Measurements from ENCODE around the gene NFE2L1.
"Not testable (repeated sequence)": the region's sequence is repeated elsewhere in the genome, so short reads cannot be mapped to it uniquely, and the experiment has no call there.

NFE2L1 gene, protein sequence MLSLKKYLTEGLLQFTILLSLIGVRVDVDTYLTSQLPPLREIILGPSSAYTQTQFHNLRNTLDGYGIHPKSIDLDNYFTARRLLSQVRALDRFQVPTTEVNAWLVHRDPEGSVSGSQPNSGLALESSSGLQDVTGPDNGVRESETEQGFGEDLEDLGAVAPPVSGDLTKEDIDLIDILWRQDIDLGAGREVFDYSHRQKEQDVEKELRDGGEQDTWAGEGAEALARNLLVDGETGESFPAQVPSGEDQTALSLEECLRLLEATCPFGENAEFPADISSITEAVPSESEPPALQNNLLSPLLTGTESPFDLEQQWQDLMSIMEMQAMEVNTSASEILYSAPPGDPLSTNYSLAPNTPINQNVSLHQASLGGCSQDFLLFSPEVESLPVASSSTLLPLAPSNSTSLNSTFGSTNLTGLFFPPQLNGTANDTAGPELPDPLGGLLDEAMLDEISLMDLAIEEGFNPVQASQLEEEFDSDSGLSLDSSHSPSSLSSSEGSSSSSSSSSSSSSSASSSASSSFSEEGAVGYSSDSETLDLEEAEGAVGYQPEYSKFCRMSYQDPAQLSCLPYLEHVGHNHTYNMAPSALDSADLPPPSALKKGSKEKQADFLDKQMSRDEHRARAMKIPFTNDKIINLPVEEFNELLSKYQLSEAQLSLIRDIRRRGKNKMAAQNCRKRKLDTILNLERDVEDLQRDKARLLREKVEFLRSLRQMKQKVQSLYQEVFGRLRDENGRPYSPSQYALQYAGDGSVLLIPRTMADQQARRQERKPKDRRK

DNA sequence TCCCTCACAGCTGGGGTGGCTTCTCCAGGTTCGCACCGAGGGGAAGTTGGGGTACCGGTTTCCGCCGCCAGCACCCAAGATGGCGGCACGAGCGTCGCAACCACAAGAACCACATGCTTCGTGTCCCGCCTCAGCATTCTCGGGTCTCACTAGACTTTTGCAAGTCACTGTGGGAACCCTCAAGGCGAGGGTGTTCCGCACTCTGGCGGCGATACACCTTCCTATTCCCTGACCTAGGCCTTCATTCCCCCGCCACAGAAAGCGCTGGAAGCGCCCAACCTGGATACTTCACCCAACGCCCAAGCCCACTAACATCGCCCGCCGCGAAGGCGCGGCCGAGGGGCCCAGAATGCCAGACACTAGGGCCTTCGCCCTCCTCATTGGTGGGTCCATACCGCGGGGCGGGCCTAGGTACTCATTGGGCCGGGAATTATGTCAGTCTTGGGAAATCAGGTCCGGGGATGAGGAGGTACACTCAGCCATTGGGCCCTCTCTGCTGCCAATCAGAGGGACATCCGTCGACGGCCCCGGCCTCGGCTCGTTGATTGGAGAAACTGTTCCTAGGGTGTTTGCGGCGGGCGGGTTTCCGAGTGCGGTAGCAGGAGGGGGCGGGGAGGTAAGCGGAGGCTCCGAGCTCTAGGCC is at the start of gene NFE2L1:
TSS of gene NFE2L1 (plus strand) at position 619 of the 643 bp plus-strand sequence. CDS start 2,760 bp downstream, outside the sequence.
- Mint-ChIP-seq H3K36me3 (peaks cover 24% of the 10 kb centered on the region), H3K27ac (peak within 1 kb of the TSS; percentile 97), H3K9me3 (no peaks in the 10 kb centered on the region), H3K27me3 (no peaks in the 10 kb centered on the region), H3K4me3 (peak within 1 kb of the TSS; percentile 93), H3K4me1 (peaks cover 59% of the 10 kb centered on the region)
- peak; percentile 98 for ATAC-seq

DNA sequence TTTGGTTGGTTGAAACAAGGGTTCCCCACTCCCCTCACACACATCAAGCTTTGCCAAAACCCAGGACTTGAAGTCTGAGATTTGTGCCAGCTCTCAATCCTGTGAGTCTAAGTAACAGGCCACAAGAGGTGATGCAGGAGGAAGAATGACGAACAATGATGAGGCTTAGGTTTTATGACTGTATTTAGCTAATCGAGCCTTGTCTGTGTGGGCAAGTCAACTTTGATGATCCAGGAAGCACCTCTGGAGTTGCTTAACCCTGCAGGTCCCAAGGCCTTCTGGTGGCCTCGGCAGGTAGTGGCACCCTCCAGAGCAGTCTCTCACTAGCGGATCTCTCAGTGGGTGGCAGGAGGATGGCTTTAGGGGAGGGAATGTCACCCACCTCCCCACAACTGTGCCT is 48.6 kb upstream of the NFE2L1 start:
- H3K4me3 Mint-ChIP-seq, result no peak overlapping the region
- peaks cover 16% of the 10 kb centered on the region for H3K27me3 Mint-ChIP-seq
- no peaks in the 10 kb centered on the region for H3K36me3 Mint-ChIP-seq
- H3K9me3 Mint-ChIP-seq, result no peaks in the 10 kb centered on the region
- no peak overlapping the region for H3K27ac Mint-ChIP-seq
- H3K4me1 Mint-ChIP-seq, result peaks cover 20% of the 10 kb centered on the region
- ATAC-seq, result no peak

DNA sequence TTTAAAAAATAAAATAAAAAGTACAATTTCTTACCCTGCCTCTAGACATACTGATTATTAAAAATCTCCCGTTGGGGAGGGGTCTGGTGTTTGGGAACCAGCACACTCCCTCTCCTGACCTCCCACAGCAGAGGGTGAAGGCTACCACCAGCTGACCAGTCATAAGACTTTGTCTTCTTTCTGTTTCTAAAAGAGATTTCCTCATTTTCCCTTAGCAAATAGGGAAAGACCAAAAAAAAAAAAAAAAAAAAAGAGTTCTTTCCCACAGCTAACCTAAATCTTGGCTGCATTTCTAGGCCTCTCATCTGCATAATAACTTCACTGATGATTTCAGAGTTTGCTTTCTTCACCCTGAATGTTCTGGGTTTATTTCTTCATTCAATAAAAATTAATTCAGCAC is 47.0 kb upstream of the NFE2L1 start:
- Mint-ChIP-seq H3K36me3 (no peaks in the 10 kb centered on the region), H3K27ac (no peak overlapping the region), H3K27me3 (peaks cover 14% of the 10 kb centered on the region), H3K4me1 (peaks cover 23% of the 10 kb centered on the region), H3K9me3 (no peaks in the 10 kb centered on the region), H3K4me3 (no peak overlapping the region)
- ATAC-seq, result no peak

DNA sequence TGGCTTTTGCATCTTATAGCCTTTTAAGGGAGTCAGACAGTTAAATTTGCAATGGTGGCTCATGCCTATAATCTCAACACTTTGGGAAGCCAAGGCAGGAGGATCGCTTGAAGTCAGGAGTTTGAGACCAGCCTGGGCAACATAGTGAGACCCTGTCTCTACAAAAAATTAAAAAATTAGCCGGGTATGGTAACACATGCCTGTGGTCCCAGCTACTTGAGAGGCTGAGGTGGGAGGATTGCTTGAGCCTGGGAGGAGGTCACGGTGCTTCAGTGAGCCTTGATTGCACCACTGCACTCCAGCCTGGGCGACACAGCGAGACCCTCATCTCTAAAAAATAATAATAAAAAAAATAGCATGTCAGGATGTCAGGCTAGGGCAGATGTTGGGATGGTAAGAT is 46.5 kb upstream of the NFE2L1 start:
- not testable (repeated sequence) for ATAC-seq, H3K4me3 Mint-ChIP-seq, H3K27me3 Mint-ChIP-seq, H3K36me3 Mint-ChIP-seq, H3K27ac Mint-ChIP-seq, H3K9me3 Mint-ChIP-seq
- peaks cover 23% of the 10 kb centered on the region for H3K4me1 Mint-ChIP-seq

DNA sequence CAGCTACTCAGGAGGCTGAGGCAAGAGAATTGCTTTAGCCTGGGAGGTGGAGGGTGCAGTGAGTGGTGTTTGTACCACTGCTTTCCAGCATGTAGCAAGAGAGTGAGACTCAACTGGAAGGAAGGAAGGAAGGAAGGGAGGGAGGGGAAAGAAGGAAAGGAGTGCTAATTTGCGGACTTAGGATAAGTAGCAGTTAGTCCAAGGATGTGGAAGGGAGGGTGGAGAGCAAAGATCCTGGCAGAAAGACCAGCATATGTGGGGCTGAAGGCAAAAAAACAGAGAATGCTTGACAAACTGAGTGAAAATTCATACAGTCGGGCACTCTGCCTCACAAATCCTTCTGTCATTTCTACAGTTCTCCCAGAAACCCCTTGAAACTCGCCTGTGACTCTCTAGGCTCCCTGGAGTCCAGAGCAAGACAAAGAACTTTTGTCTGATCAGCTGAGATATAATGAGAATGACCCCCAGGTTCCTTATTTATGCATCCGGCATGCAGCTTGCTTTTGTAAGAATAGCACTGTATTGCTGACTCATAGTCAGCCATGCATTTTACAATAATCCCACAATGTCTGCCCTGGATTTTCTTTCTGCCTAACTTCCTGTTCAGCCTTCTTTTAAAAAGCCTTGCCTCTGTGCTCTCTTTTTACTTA is 45.8 kb upstream of the NFE2L1 start:
- H3K36me3 Mint-ChIP-seq, result no peaks in the 10 kb centered on the region
- peaks cover 23% of the 10 kb centered on the region for H3K4me1 Mint-ChIP-seq
- peak overlapping the region; percentile 55 for H3K27ac Mint-ChIP-seq
- no peaks in the 10 kb centered on the region for H3K9me3 Mint-ChIP-seq
- peaks cover 14% of the 10 kb centered on the region for H3K27me3 Mint-ChIP-seq
- peak; percentile 80 for ATAC-seq
- H3K4me3 Mint-ChIP-seq, result no peak overlapping the region

DNA sequence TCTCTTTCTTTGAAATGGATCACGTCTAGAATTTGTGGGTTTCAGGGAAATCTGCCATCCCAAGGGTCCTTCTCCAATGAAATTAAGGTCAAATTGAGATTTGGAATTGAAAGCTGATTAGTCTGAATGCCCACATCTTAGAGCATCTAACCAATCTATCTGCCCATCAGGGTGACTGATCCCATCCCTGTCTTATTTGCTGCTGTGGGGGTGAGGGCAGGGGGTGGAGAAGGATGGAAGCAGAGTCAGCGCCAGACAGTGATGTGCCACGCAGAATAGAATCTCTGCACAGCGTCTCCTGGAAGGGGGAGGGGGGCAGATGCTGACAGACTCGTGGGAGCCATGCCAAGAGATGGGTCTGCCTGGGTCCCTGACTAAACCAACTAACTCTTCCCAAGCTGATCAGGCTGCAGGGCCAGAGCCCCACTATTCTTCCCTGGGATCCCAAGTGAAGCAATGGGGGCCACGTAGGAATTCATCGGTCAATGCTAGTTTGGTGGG is 45.2 kb upstream of the NFE2L1 start:
- Mint-ChIP-seq H3K27ac (peak overlapping the region; percentile 55), H3K9me3 (no peaks in the 10 kb centered on the region), H3K4me1 (peaks cover 23% of the 10 kb centered on the region), H3K27me3 (peaks cover 9% of the 10 kb centered on the region), H3K36me3 (no peaks in the 10 kb centered on the region), H3K4me3 (no peak overlapping the region)
- ATAC-seq, result no peak

DNA sequence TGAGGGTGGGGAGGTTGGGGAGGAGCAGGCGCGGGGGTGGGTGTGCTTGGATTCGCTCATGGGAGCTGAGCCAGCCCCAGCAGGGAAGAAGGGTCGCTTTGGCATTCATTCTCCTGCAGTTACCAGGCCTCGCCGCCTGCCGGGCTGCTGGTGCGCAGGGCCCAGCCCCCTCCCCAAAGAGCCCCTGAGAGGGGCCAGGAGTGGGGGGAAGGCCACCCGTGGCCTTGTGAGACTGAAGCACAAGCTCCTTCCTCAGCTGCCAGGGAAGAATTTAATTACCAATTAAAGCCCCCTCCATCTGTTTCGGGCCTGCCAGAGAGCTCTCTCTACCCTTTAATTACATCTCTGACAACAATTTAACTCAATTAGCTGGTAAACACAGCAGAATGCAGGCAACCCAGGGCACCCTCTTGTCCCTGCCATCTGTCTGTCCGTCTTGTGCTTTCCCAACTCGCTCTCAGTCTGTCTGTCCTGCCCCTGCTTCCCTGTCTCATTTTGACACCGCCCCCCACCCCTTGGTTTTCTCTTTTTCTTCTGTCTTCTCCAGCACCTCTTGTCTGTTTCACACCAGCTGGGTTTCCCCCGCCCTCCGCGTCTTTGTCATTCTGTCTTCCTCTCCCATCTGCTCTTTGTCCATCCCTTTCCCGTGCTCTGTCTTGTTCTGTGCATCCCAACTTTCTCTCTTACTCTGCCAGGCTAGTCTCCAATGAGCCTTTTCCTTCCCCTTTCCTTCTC is 44.6 kb upstream of the NFE2L1 start:
- no peak overlapping the region for H3K4me3 Mint-ChIP-seq
- peak overlapping the region; percentile 8 for H3K27ac Mint-ChIP-seq
- H3K4me1 Mint-ChIP-seq, result peaks cover 23% of the 10 kb centered on the region
- no peak for ATAC-seq
- peaks cover 8% of the 10 kb centered on the region for H3K27me3 Mint-ChIP-seq
- H3K36me3 Mint-ChIP-seq, result no peaks in the 10 kb centered on the region
- H3K9me3 Mint-ChIP-seq, result no peaks in the 10 kb centered on the region

DNA sequence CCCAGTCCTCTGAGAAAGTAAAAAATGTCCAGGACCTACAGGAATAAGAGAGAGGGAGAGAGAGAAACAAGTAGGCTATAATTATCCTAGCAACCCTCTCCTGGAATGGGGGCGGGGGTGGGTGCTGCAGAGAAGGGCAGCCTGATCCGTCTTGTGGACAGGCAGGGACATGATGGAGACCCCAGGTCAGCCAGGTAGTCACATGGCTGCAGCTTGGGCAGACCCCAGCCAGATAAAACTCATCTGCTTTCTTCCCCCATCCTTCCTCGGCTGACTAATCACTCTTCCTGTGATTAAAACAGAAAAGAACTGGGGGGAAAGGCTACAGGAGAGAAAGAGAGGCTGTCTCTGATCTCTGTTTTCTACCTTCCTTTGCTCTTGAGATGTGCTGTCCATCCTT is 43.2 kb upstream of the NFE2L1 start:
- Mint-ChIP-seq H3K36me3 (no peaks in the 10 kb centered on the region), H3K27me3 (peaks cover 15% of the 10 kb centered on the region), H3K9me3 (no peaks in the 10 kb centered on the region), H3K4me3 (no peak overlapping the region), H3K27ac (no peak overlapping the region), H3K4me1 (peaks cover 23% of the 10 kb centered on the region)
- no peak for ATAC-seq

DNA sequence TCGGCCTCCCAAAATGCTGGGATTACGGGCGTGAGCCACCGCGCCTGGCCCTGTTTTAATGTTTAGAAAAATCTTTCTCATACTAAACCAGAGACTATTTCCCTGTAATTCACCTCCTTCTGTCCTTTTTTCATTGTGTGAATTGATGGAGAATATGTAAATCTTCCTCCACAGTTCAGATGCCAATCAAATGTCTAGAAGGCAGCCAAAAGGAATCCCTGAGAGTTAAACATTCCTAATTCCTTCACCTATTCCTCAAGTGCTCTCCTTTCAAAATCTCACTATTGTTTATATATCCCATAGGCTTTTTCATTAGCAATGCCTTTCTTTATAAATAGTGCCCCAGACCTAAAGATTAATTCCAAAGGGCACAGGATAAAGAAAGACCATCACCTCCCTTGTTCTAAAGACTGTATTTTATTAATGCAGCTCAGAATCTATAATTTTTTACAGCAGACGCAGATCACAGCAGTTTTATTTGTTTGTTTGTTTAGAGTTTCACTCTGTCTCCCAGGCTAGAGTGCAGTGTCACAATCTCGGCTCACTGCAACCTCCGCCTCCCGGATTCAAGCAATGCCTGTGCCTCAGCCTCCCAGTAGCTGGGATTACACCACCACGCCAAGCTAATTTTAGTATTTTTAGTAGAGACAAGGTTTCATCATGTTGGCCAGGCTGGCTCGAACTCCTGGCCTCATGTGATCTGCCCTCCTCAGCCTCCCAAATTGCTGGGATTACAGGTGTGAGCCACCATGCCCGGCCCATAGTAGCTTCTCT is 41.0 kb upstream of the NFE2L1 start:
- Mint-ChIP-seq H3K27me3 (peaks cover 18% of the 10 kb centered on the region), H3K36me3 (no peaks in the 10 kb centered on the region), H3K4me3 (no peak overlapping the region), H3K9me3 (no peaks in the 10 kb centered on the region), H3K4me1 (peaks cover 34% of the 10 kb centered on the region), H3K27ac (no peak overlapping the region)
- ATAC-seq, result no peak

DNA sequence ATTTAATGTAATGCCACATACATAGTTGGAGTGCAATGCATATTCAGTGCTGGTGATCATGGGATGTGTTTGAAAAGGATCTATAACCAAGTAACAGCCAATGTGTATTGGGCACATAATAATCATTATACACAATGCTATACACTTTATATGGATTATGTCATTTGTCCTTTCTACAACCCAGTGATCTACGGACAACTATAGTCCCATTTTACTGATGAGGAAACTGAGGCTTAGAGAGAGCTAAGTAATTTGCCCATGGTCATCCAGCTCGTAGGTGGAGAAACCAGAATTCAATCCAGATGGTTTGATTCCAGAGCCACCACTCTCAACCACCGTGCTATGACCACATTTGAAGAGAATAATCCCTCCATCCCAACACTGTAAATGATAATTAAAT is 38.0 kb upstream of the NFE2L1 start:
- H3K9me3 Mint-ChIP-seq, result no peaks in the 10 kb centered on the region
- H3K4me3 Mint-ChIP-seq, result no peak overlapping the region
- no peaks in the 10 kb centered on the region for H3K36me3 Mint-ChIP-seq
- peaks cover 28% of the 10 kb centered on the region for H3K27me3 Mint-ChIP-seq
- peaks cover 11% of the 10 kb centered on the region for H3K4me1 Mint-ChIP-seq
- no peak for ATAC-seq
- H3K27ac Mint-ChIP-seq, result no peak overlapping the region

DNA sequence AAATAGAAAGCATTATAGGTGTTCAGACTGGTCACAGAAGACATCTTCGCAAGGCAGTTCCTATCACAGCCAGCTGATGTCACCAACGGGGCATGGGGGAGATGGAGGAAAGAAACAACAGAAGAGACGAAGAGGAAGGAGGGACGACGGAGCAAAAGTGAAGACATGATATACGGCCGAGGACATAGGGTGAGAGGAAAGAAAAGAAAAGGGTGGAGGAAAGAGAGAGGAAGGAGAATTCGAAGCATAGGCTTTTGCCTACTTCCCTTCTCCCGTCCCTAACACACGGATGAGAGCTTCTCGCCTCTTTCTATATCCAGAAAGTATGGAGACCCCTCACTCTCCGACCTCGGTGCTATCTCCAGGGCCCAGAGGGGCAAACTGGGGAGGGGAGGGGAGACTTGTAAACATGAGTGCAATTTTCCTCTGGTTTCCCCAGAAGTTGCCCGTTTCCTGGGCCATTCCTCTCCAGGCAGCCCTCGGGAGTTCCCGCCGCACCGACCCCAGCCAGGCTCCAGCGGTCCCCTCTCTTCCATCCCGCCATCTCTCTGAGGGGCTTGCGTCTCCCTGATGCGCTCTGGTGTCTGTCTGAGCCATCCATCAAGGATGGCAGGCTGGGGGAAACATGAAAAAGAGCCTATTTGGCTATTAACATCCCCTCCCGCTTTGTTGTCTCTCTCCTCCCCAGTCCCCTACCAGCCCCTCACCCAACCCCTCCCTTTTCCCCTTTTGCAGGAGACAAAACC is 36.6 kb upstream of the NFE2L1 start:
- peaks cover 28% of the 10 kb centered on the region for H3K27me3 Mint-ChIP-seq
- no peaks in the 10 kb centered on the region for H3K36me3 Mint-ChIP-seq
- no peaks in the 10 kb centered on the region for H3K9me3 Mint-ChIP-seq
- peaks cover 11% of the 10 kb centered on the region for H3K4me1 Mint-ChIP-seq
- peak overlapping the region; percentile 1 for H3K27ac Mint-ChIP-seq
- H3K4me3 Mint-ChIP-seq, result peak overlapping the region; percentile 81
- ATAC-seq, result peak; percentile 75

DNA sequence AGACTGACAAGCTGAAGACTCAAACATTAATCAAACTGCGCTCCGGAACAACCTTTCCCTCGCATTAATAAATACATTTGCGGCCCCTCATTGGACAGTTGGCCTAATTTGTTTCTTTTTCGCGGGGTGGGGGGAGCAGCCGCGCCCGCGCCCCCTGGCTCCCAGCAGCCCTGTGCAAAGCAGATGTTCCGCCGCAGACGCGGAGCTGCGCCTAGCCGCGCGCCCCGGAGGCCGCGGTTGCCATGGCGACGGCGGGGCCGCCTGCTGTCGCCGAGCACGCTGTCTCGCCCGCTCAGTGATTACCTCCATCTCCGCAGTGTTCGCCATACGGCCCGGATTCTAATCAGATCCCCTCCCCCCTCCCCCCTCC is 36.0 kb upstream of the NFE2L1 start:
- peaks cover 11% of the 10 kb centered on the region for H3K4me1 Mint-ChIP-seq

DNA sequence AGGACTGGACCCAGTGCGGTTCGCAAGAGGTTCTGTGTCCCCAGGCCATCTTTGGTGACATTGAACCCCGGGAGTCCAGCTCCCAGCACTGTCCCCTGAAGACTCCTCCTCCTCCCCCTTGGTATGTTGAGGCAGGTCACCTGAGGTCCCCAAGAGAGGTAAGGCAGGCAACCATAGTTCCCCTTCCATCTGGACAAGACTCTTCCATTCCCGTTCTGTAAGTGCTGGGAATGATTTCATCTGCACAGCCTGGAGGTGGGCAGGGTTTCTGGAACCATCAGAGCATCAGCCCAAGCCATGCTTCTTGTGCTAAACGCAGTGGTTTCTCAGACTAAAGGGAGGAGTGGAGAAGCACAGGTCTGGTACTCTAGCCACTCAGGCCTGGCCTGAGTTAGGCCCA is 35.5 kb upstream of the NFE2L1 start:
- Mint-ChIP-seq H3K4me1 (peaks cover 16% of the 10 kb centered on the region), H3K27ac (no peak overlapping the region), H3K36me3 (no peaks in the 10 kb centered on the region), H3K27me3 (peaks cover 20% of the 10 kb centered on the region), H3K9me3 (no peaks in the 10 kb centered on the region), H3K4me3 (peak overlapping the region; percentile 81)
- no peak for ATAC-seq

More for the DNA sequence above, 36.0 kb upstream of the NFE2L1 start:
- Mint-ChIP-seq H3K27me3 (peaks cover 24% of the 10 kb centered on the region), H3K27ac (peak overlapping the region; percentile 1), H3K36me3 (no peaks in the 10 kb centered on the region), H3K9me3 (no peaks in the 10 kb centered on the region), H3K4me3 (peak overlapping the region; percentile 81)
- peak; percentile 80 for ATAC-seq
